GM12874 (cell line): ENCODE measurements around the gene IFT88.

Source experiments
- CTCF ChIP-seq: IDR thresholded peaks from 2 replicates; pipeline ENCODE4 v1.5.1; 2011; ENCODE audit warnings: low read depth, mild to moderate bottlenecking, control low read depth, low read length, moderate library complexity; ENCODE audit not compliant: insufficient read depth

Gene IFT88

GRCh38 chr13:20567881-20568528 lies 1.0 kb downstream of the IFT88 start:
- TF ChIP-seq CTCF: no peak

GRCh38 chr13:20570517-20570916 lies 3.6 kb downstream of the IFT88 start:
- no peak for TF ChIP-seq CTCF

- no peak for TF ChIP-seq CTCF
Observed at GRCh38 chr13:20571676-20572075, 4.7 kb downstream of the IFT88 start.

GRCh38 chr13:20573186-20573585 lies 6.2 kb downstream of the IFT88 start:
- TF ChIP-seq CTCF: no peak

DNA sequence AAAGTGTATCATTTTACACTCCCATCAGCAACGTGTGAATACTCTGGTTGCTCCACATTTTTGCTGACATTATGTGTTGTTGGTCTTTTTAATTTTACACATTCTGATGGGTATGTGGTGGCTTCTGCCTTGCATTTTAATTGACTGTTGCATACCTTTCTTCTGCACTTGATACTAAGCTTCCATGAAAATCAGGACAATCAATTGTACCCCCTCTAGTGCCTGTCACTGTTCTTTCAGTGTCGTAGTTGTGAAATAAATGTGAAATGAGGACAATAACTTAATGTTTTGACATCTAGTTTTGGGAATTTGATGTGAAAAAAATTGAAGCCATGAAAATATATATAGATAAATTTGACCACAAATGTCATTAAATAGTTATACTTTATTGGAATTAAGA lies 6.7 kb downstream of the IFT88 start:
- no peak for TF ChIP-seq CTCF

DNA sequence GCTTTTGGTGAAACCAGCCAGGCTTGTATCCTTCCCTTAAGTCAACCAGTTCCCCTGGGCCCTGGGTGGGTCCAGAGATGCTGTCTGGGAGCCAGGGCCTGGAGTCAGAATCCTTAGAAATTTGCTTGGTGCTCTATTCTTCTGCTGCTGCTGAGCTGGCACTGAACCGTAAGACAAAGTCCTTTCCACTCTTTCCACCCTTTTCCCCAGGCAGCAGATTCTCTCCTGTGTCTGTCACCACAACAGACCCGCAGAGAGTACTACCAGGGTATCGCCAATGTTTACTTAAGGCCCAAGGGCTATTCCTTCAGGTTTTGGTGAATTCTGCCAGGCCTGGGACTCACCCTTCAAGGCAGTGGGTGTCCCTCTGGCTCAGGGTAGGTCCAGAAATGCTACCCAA lies 12.2 kb downstream of the IFT88 start:
- TF ChIP-seq CTCF: no peak

- TF ChIP-seq CTCF: no peak
Observed at GRCh38 chr13:20580257-20580656, 13.3 kb downstream of the IFT88 start.
